Heart right ventricle (tissue), 16 donors: ENCODE measurements around the gene POU2AF2. TPM values are rescaled to one million over a fixed set of nuclear protein-coding genes. Genes with fewer than 3 reads are reported as not detected.

Source experiments
- ATAC-seq, 8 donors: fragments of 200-7000 bp; cut with Tn5 transposase; one replicate each; pipeline ENCODE4 v1.9.1; 2020; ENCODE audit warnings: mild to moderate bottlenecking in 8 of 8, moderate library complexity in 8 of 8, moderate number of reproducible peaks in 1 of 8
- DNase-seq, 2 donors: peaks; one replicate each; pipeline ENCODE4 v3.0.0-alpha.2; 2020
- H3K27ac ChIP-seq, 10 donors: fragments of 200-600 bp; sonication (generic) in 2 of 10; one replicate each; pipeline versions ENCODE4 v1.5.0 to v1.8.0; 2020 to 2022; ENCODE audit warnings: mild to moderate bottlenecking in 3 of 10
- H3K27me3 ChIP-seq, 7 donors: fragments of 200-600 bp; one replicate each; pipeline ENCODE4 v1.8.0; 2021 to 2022; ENCODE audit warnings: mild to moderate bottlenecking in 2 of 7
- H3K36me3 ChIP-seq, 9 donors: fragments of 200-600 bp; sonication (generic) in 1 of 9; one replicate each; pipeline versions ENCODE4 v1.5.0 to v1.8.0; 2020 to 2022; ENCODE audit warnings: mild to moderate bottlenecking in 2 of 9
- H3K4me1 ChIP-seq, 9 donors: fragments of 200-600 bp; sonication (generic) in 1 of 9; one replicate each; pipeline versions ENCODE4 v1.5.0 to v1.8.0; 2020 to 2022; ENCODE audit warnings: mild to moderate bottlenecking in 4 of 9
- H3K4me3 ChIP-seq, 10 donors: fragments of 200-600 bp; sonication (generic) in 2 of 10; one replicate each; pipeline versions ENCODE4 v1.5.0 to v1.8.0; 2020 to 2022; ENCODE audit warnings: mild to moderate bottlenecking in 7 of 10, moderate library complexity in 2 of 10
- H3K9me3 ChIP-seq, 11 donors: fragments of 200-600 bp in 10 of 11; sonication (generic) in 2 of 11; one replicate each; pipeline versions ENCODE4 v1.5.0 to v1.8.0; 2013 to 2022; ENCODE audit warnings: mild to moderate bottlenecking in 2 of 11, control low read depth in 1 of 11, moderate library complexity in 1 of 11
- WGBS, 2 donors: extraction: QIAGEN DNeasy Blood & Tissue Kit; methylation state at CpG; one replicate each; pipeline ENCODE4 v1.1.7; 2013; ENCODE audit warnings: inconsistent platforms in 1 of 2; 5-methylcytosine and 5-hydroxymethylcytosine counted together
- intact Hi-C, 10 donors: fragments of 100-400 bp; cut with DNase I; formaldehyde crosslinking; loops; one replicate each; pipeline versions ENCODE4 v1.11.1 to v1.14.2; 2022
- polyA plus RNA-seq, 2 donors: library from polyadenylated mRNA; stranded (reverse); fragments of 200-250 nt; gene quantifications; one replicate each; pipeline ENCODE4 v1.2.3, GENCODE V29; 2013
- total RNA-seq, 10 donors: library from RNA; stranded (reverse); fragmentation: NEBNext Ultra II Directional in 3 of 10; extraction: Animal tissue kit (Norgen Biotek cat#: 25700) in 3 of 10; gene quantifications; one replicate each; pipeline versions ENCODE4 v1.2.1 to v1.2.4, GENCODE V29; 2021 to 2023
- TF ChIP-seq, protein P1 (sequence below), 9 donors: fragments of 200-600 bp; sonication (generic) in 2 of 9; IDR thresholded peaks; one replicate each; pipeline versions ENCODE4 v1.5.0 to v1.8.0; 2021 to 2022; ENCODE audit warnings: antibody characterized with exemption in 9 of 9, mild to moderate bottlenecking in 5 of 9, moderate library complexity in 1 of 9
- donor health status: Arrhythmogenic right ventricular cardiomyopathy.
- donor health status: ischemic (EF 13 %, LVEDD 7.1; RV severe dilation, severe dysfunction).
- donor health status: healthy with polysubstance abuse.
- donor health status: DM: no; HTN: yes; CAD: no.
- donor health status: DM: no; HTN: no; CAD: no.
- donor health status: ischemic (EF 25% LVEDD 6.9; RV normal size, moderate dysfunction).
- donor health status: ischemic (EF 25% LVEDD 5.7; RV mildly dilated, moderate dysfunction).
- donor health status: healthy.
- donor health status: DM: yes; HTN: yes; CAD: no.
- donor health status: Ischemic cardiomyopathy.
- donor health status: ischemic (EF 35%, LVEDD 5.7; RV mildly dilated, moderate dysfunction).
- donor health status: nonischemic (EF 11% LVEDD 7.7; RV severe dilation, severe dysfunction).
- donor health status: DM: yes; HTN: yes; CAD: no.
- donor health status: PGD.
- donor health status: ischemic (EF 29% LVEDD 5.4; RV normal size, mild dysfunction).
- donor health status: nonischemic (EF 23%, LVEDD 6.1; RV moderate dilation, normal function).

Gene POU2AF2
- total and polyA plus RNA-seq, 12 donors: not detected

DNA sequence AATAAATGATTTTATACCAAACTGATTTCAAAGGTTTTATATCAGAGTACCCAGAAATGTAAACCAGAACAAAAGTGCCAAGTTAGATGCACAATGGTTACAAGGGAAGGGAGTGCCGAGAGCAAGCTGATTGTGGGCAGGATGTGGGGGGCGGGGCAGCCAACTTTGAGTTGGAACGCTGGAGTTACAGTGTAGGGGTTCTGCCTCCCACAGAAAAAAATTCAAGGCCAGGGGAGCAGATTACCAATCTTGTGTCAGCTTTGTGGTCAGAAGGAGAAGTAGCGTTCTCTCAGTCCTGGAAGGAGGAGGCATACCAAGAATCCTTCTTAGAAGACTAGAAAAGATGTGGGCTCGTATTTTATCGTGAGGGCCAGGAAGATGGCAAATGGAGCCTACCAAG, 15.9 kb upstream of the POU2AF2 start:
- H3K9me3 ChIP-seq: peaks cover 0 to 10% (median 0%) of the 10 kb centered on the region in 11 donors
- H3K4me1 ChIP-seq: peaks cover 0 to 10% (median 3%) of the 10 kb centered on the region in 9 donors
- H3K4me3 ChIP-seq: no peak overlapping the region
- H3K27me3 ChIP-seq: peaks cover 0 to 8% (median 0%) of the 10 kb centered on the region in 7 donors
- TF ChIP-seq, protein P1, sequence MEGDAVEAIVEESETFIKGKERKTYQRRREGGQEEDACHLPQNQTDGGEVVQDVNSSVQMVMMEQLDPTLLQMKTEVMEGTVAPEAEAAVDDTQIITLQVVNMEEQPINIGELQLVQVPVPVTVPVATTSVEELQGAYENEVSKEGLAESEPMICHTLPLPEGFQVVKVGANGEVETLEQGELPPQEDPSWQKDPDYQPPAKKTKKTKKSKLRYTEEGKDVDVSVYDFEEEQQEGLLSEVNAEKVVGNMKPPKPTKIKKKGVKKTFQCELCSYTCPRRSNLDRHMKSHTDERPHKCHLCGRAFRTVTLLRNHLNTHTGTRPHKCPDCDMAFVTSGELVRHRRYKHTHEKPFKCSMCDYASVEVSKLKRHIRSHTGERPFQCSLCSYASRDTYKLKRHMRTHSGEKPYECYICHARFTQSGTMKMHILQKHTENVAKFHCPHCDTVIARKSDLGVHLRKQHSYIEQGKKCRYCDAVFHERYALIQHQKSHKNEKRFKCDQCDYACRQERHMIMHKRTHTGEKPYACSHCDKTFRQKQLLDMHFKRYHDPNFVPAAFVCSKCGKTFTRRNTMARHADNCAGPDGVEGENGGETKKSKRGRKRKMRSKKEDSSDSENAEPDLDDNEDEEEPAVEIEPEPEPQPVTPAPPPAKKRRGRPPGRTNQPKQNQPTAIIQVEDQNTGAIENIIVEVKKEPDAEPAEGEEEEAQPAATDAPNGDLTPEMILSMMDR (IDR thresholded peaks at IDR 0.05): no peak
- 65 to 67% methylated on average over 6 of the region's 6 CpGs for WGBS, 2 donors
- no peaks in the 10 kb centered on the region for H3K36me3 ChIP-seq
- ATAC-seq: no peak
- DNase-seq: no peak
- H3K27ac ChIP-seq: no peak overlapping the region
- intact Hi-C loops: loop anchor here in 8 of 10 donors (5.0 to 10.0 kb wide), 9 partner anchors 765 to 1035 kb away; no protein-coding TSS in a partner anchor

DNA sequence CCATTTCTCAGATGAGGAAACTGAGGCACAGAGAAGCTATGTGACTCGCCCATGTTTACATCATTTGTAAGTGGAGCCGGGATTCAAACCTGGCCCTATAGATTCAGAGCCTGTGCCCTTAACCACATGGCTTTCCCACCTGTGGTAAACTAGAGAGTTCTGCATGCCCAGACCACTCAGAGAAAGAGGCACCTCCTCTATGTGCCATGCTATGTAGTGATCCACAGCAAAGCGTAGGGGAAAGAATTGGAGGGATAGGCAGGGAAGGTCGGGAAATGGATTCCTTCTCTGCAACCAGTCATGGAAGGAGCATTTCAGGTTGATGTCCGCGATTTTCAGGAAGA, 15.4 kb upstream of the POU2AF2 start:
- WGBS, 2 donors: 49 to 50% methylated on average over 6 of the region's 6 CpGs
- intact Hi-C loops: loop anchor here in 6 of 10 donors (5.0 to 10.0 kb wide), 8 partner anchors 765 to 1028 kb away; no protein-coding TSS in a partner anchor
- H3K4me3 ChIP-seq: peak overlapping the region in 7 of 10 donors; percentile 38 to 62 (median 57)
- no peaks in the 10 kb centered on the region for H3K36me3 ChIP-seq
- peaks cover 0 to 10% (median 3%) of the 10 kb centered on the region in 9 donors for H3K4me1 ChIP-seq
- TF ChIP-seq, protein P1 (IDR thresholded peaks at IDR 0.05): no peak
- DNase-seq: no peak
- peak in 7 of 8 donors; percentile 23 to 56 (median 39) for ATAC-seq
- peaks cover 0 to 8% (median 0%) of the 10 kb centered on the region in 7 donors for H3K27me3 ChIP-seq
- H3K9me3 ChIP-seq: peaks cover 0 to 5% (median 0%) of the 10 kb centered on the region in 11 donors
- H3K27ac ChIP-seq: no peak overlapping the region

DNA sequence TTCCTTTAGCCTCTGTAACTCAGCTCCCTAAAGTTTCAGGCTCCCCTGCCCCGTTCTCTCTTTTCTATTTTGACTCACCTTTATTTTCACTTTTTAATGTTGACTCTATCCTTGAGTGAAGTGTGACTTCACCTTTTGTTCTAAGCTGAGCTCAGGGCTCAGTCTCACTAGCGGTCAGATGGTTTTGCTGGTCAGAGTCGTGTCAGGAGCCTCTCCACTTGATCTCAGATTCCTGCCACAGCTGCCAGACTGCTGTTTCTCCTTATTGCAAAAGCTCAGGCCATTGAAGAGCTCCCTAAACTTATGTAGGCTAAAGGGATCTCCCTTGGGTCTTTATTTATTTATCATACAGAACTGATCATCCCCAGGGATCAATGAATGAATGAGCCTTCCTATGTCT, 13.7 kb upstream of the POU2AF2 start:
- H3K4me1 ChIP-seq: peaks cover 0 to 10% (median 3%) of the 10 kb centered on the region in 9 donors
- peaks cover 0 to 12% (median 0%) of the 10 kb centered on the region in 7 donors for H3K27me3 ChIP-seq
- DNase-seq (no peak), ATAC-seq (no peak)
- no peak overlapping the region for H3K27ac ChIP-seq
- 76 to 83% methylated on average over 3 of the region's 3 CpGs for whole genome bisulfite sequencing, 2 donors
- H3K9me3 ChIP-seq: no peaks in the 10 kb centered on the region
- intact Hi-C loops: loop anchor here in 6 of 10 donors (5.0 to 10.0 kb wide), 8 partner anchors 767 to 1030 kb away; no protein-coding TSS in a partner anchor
- H3K36me3 ChIP-seq: no peaks in the 10 kb centered on the region
- H3K4me3 ChIP-seq: no peak overlapping the region
- TF ChIP-seq, protein P1 (IDR thresholded peaks at IDR 0.05): no peak

DNA sequence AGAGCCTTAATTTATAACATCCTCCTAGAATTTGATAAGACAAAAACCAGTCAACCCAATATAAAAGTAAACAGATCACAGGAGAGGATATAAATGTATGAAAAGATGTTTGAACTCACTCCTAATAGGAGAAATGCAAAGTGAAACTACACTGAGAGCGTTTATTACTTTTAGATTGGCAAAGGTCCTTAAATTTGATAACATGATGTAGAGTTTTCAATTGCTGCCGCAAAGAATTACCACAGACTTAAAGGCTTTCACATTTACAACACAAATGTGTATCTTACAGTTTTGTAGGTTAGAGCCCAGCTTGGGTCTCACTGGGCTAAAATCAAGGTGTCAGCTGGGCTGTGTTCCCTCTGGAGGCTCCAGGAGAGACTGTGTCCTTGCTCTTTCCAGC, 9.1 kb upstream of the POU2AF2 start:
- no peak overlapping the region for H3K27ac ChIP-seq

More for the DNA sequence above, 9.1 kb upstream of the POU2AF2 start:
- H3K9me3 ChIP-seq: no peaks in the 10 kb centered on the region
- peaks cover 0 to 12% (median 0%) of the 10 kb centered on the region in 7 donors for H3K27me3 ChIP-seq
- WGBS, 2 donors: 56 to 72% methylated on average over 2 of the region's 2 CpGs
- H3K36me3 ChIP-seq: no peaks in the 10 kb centered on the region
- intact Hi-C loops: loop anchor here in 5 of 10 donors (10.0 kb wide), 5 partner anchors 772 to 1032 kb away; no protein-coding TSS in a partner anchor
- H3K4me3 ChIP-seq: no peak overlapping the region
- ATAC-seq: no peak
- no peaks in the 10 kb centered on the region for H3K4me1 ChIP-seq
- TF ChIP-seq, protein P1 (IDR thresholded peaks at IDR 0.05): no peak
- no peak for DNase-seq
